HL-60/S4 (cell line): ENCODE measurements around the gene NTSR1.

Experiments used
- in situ Hi-C: fragments of 300-500 bp; cut with MboI; formaldehyde crosslinking; loops from 2 replicates; pipeline ENCODE4 v1.14.3; 2022; ENCODE audit warnings: low sequenced_read_pairs

NTSR1 gene

GRCh38 chr20:62708591-62709536 lies at the start of gene NTSR1:
NTSR1 (plus strand) TSS chr20:62708836; CDS start chr20:62709208, 372 bp downstream.
- in situ Hi-C loops = no loop called here

DNA sequence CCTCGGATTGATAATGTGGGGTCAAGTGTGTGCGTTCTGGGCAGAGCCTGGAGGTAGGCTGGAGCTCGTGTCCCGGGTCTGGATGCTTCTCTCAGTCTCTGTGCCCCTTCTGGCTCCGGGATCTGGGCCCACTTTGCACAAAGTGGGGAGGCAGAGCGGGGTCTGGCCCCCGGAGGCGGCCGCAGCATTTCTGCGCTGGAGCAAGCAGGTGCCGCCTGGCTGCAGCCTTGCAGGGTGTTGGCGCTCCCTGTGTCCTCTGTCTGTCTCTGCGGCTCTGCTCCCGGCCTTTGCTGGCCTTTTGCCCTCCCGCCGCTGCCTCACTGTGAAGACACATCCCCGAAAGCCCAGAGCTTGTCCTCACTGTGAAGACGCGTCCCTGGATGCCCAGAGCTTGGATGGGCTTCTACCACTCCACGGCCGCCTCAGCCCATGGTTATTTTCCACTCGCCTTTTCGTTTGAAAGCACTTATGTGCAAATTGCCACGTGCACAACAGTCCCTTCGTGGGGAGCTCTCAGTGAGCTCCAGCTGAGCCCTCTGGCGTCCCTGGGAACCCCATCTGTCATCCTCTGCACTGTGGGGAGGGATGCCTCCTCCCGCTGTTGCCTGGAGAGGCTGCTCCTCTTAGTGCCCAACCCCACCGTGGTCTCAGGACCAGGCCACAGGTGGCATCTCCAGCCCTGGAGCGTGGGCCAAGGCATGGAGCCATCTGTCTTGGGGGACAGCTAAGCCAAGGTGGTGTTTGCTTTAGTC lies 49.0 kb upstream of the NTSR1 start:
- in situ Hi-C loops = no loop called here

- in situ Hi-C loops = no loop called here
These were observed 48.4 kb upstream of the NTSR1 start for GRCh38 chr20:62660240-62660615.

- in situ Hi-C loops = no loop called here
These were observed 47.9 kb upstream of the NTSR1 start for GRCh38 chr20:62660768-62661167.

GRCh38 chr20:62661647-62662046 lies 47.0 kb upstream of the NTSR1 start:
- in situ Hi-C loops = no loop called here

DNA sequence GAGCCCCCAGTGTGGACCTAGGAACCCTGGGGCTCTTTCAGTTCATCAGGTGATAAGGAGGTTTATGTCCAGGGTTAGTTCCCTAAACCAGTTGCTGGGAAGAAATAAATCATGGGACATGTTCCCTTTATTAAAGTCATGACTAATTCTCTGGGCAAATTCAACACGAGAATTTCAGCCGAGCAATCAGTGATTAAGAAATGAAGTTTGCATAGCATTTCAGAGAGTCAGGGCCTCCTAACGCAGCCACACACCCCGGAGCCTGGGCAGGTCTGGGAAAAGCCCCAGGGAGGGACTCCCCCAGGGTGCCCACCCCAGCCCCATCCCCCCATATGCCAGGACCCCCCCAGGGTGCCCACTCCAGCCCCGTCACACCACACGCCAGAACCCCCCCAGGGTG lies 46.2 kb upstream of the NTSR1 start:
- in situ Hi-C loops = no loop called here

DNA sequence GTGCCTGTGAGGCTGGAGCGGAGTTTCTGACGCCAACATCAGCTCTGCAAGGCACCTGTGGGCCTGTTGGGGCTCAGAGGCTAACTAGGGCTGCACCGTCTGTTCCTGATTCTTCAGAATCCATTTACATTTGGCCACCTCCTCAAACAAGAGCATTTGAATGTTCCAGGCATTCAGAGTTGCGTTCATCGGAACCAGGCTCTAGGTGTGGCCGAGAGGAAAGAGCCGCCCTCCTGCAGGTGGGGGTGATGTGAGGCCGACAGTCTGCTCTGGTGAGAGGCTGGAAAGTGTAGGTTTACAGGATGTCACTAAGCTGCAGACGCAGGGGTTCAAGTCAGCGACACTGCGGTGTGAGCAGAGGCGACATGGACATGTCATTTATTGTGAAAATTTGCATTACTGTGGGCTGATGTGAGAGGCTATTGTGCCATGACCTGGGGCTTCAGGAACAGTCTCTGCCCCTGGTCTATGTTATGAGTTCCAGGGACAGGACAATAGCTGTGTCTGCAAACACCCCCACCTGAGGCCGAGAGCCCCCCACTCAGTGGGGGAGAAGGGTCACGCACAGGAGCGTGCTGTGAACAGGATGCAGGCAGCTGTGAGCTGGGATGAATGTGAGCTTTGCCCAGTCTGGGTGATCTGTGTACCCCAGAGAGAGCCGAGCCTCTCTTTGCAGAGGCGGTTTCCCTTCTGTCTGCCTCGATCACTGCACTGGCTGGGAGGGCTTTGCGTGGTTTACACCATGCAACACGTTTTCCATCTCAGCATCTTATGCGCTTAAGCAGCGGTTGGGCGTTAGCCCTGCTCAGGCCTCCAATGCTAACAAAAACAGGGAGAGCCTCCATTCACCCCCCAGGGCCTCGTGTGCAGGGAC lies 45.3 kb upstream of the NTSR1 start:
- in situ Hi-C loops = no loop called here

DNA sequence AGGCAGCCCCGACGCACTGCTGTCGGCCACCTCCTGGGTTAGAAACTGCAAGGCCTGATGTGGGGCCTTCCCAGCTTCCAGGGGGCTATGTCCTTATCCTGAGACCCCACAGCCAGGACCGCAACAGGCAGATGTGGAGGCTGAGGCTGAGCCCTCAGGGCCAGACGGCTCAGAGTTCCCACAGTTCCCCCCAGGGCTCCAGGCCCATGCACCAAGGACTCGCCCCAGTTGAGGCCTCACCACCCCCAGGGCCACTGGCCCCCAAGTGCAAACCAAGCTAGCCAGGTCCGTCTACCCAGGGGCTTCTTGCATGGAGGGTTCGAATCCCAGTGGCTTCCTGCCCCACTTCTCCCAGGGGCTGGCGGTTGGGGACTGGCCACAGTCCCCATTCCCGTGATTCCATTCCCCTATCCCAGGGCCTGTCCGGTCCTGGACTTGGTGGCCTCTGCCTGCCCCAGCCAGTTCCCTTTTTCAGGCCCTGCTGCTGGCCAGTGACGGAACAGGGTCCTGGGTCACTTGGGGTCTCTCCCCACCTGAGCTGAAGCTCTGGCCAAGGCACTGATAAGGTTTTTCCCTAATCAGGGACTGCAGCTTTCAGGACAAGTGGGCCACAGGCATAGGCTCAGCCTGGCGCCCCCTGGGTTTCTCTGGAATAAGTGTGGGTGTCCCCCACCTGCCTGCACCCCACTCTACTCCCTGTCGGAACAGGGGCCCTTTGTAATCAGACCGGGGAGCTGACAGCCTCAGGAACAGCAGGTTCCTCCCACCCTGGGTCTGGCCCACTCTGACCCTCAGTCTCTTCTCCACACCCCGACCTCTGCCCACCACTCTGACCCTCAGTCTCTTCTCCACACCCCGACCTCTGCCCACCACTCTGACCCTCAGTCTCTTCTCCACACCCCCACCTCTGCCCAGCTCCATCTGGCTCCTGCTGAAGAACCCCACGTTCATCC lies 44.3 kb upstream of the NTSR1 start:
- in situ Hi-C loops = no loop called here

- in situ Hi-C loops = loop anchor here (5.0 kb wide), 1 partner anchor 127 kb away; no protein-coding TSS in a partner anchor
These were observed 43.4 kb upstream of the NTSR1 start for GRCh38 chr20:62665153-62665754.

GRCh38 chr20:62665826-62666735 lies 42.6 kb upstream of the NTSR1 start:
- in situ Hi-C loops = loop anchor here (5.0 kb wide), 1 partner anchor 126 kb away; no protein-coding TSS in a partner anchor

DNA sequence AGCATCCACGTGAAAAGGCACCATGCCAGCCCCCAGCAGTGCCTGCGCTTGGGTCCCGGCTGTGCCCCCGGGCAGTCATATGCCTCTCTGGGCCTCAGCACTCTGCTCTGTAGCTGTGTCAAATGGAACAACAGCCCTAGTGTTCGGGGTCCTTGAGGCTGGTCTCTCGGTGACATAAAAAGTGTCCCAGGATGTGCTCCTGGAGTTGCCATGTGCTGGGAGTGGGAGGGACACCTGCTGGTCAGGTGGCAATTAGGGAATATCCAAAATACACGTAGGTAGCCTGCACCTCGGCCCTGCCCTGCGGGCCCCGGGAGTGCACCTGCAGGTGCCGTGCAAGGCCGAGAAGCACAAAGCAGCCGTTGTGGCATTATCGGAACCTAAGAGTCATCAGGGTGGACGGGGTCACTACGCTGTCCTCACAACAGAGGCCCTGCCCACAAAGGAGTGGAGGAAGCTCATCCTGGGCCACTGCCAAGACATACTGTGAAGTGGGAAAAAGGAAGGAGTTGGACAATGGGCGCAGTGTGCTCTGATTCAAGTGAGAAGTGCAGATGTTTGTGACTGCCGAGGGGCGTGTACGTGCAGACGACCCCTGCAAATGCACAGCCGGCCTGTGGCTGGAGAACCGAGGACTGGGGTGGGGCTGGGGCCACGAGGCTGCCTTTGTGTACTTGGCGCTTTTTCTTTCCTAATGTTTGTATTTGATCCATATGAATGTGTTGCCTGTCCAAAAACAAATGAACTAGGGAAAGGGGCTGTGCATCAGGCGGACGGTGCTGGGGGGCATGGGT lies 41.7 kb upstream of the NTSR1 start:
- in situ Hi-C loops = loop anchor here (5.0 kb wide), 1 partner anchor 125 kb away; no protein-coding TSS in a partner anchor

DNA sequence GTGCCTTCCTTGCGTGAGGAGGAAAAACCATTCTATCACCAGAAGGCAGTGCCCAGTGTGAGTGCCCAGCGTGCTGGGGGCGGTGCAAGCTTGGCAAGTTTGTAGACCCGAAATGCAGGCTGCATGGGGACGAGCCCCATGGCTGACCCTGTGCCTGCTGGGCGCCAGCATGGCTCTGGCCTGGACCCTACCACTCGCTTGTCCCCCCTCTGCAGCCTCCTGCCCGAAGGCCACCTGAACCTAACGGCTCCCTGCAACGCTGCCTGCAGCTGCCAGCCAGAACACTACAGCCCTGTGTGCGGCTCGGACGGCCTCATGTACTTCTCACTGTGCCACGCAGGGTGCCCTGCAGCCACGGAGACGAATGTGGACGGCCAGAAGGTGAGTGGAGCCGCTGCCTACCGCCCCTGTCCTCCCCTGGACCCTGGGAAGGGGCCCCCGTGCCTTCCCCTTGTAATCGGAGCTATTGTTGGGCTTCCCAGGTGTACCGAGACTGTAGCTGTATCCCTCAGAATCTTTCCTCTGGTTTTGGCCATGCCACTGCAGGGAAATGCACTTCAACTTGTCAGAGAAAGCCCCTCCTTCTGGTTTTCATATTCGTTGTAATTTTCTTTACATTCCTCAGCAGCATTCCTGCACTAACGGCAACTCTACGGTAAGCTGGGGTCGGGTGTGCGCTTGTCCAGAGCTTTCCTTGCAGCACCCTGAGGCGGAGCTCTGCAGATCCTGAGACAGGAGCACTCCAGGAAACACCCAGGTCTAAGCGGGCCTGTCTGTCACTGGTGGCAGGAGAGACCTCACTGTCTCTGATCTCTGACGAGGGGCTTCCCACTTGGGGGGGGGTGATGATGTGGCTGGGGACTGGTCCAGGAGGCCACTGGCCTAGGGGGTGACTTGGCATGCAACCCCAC lies 40.9 kb upstream of the NTSR1 start:
- in situ Hi-C loops = loop anchor here (5.0 kb wide), 1 partner anchor 125 kb away; no protein-coding TSS in a partner anchor

- in situ Hi-C loops = loop anchor here (5.0 kb wide), 1 partner anchor 124 kb away; no protein-coding TSS in a partner anchor
These were observed 40.1 kb upstream of the NTSR1 start for GRCh38 chr20:62668441-62669027.

DNA sequence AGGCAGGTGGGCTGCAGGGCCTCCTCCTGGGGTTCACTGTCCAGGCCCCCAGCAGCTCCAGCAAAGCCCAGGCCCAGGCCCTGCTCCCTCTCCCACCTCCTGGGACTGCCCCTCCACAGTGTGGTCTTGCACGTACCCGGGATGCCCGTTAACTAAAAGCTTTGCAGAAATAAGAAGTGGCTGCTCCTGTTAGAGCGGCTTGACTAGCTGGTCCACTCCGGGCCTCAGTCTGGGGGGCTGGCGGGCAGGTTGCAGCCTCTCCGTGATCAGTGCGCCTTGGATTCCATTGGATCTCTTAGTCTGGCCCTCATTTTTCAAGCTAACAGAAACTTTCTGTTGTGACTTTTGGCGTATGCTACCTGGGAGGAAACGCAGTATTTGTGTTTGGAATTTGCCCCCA lies 39.4 kb upstream of the NTSR1 start:
- in situ Hi-C loops = loop anchor here (5.0 kb wide), 1 partner anchor 123 kb away; no protein-coding TSS in a partner anchor

DNA sequence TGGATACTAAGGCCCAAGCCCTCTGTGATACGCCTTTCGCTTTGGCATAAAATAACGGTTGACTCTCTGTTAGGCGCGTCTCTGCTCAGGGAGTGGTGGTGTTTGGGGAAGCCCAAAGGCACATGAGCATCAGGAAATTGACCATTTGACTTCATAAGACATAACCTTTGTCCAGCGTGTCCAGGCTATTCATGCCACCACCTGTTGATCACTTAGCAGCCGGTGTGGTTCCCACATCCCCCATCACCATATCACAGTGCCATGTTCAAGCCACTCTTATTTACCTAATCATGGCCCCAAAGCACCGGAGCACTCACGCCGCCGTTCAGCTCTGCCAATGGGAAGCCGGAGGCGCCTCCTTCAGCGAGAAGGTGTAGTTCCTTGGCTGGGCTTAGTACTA lies 38.5 kb upstream of the NTSR1 start:
- in situ Hi-C loops = no loop called here

DNA sequence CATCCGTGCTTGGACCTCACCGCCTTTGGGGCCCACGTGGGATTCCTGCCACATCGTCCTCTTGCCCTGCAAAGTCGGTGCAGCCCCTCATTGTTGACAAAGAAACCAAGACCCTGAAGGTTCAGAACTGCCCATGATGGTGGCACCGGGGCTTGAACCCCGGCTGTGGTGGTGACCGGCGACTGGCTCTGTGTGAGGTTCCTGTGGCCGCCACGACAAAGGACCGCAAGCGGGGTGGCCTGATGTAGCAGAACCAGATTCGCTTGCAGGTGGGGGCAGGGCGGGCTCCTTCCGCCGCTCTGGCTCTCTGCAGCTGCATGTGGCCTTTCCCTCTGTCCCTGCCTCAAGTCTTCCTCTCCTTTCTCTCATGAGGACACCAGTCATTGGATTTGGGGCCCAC lies 37.6 kb upstream of the NTSR1 start:
- in situ Hi-C loops = no loop called here
